Kidney (tissue), 14 donors: Measurements from ENCODE around the gene STMP1. TPM values are rescaled to one million over a fixed set of nuclear protein-coding genes. Genes with fewer than 3 reads are reported as not detected.

ENCODE experiments used
- DNase-seq, 5 donors: peaks; one replicate each; pipeline ENCODE4 v3.0.0-alpha.2; 2013 to 2020
- FAIRE-seq: peaks from 2 replicates; lab custom pipeline; 2012; peaks lifted over from hg19 to GRCh38; lab: Jason Lieb, UNC
- H3K27ac ChIP-seq, 2 donors: one replicate each; pipeline ENCODE4 v1.7.0; 2013; ENCODE audit warnings: low read depth in 2 of 2, low read length in 2 of 2, inconsistent platforms in 1 of 2
- H3K27me3 ChIP-seq: one replicate; pipeline ENCODE4 v1.7.1; 2013; ENCODE audit warnings: low read length, inconsistent platforms; ENCODE audit not compliant: control insufficient read depth, insufficient read depth
- H3K36me3 ChIP-seq, 3 donors: one replicate each; pipeline versions ENCODE4 v1.7.0 to v1.7.1; 2013; ENCODE audit warnings: low read length in 3 of 3, control low read depth in 1 of 3, inconsistent platforms in 1 of 3; ENCODE audit not compliant: insufficient read depth in 3 of 3, control insufficient read depth in 2 of 3
- H3K4me1 ChIP-seq, 3 donors: one replicate each; pipeline versions ENCODE4 v1.7.0 to v1.7.1; 2013; ENCODE audit warnings: low read length in 3 of 3, inconsistent platforms in 1 of 3, low read depth in 1 of 3; ENCODE audit not compliant: control insufficient read depth in 2 of 3, insufficient read depth in 2 of 3
- H3K4me3 ChIP-seq, 3 donors: one replicate each; pipeline versions ENCODE4 v1.7.0 to v1.8.1; 2013; ENCODE audit warnings: low read length in 3 of 3, control low read depth in 1 of 3, inconsistent platforms in 1 of 3
- H3K9ac ChIP-seq, 3 donors: one replicate each; pipeline versions ENCODE4 v1.7.0 to v1.7.1; 2013; ENCODE audit warnings: low read length in 3 of 3, control low read depth in 1 of 3, inconsistent platforms in 1 of 3
- H3K9me3 ChIP-seq, 3 donors: one replicate each; pipeline versions ENCODE4 v1.7.0 to v1.7.1; 2013; ENCODE audit warnings: low read length in 3 of 3, control low read depth in 1 of 3, inconsistent platforms in 1 of 3; ENCODE audit not compliant: control insufficient read depth in 2 of 3, insufficient read depth in 1 of 3
- CTCF ChIP-seq: IDR thresholded peaks from 3 replicates; pipeline ENCODE4 v1.5.1; 2012; ENCODE audit warnings: mild to moderate bottlenecking, moderate library complexity, borderline replicate concordance; ENCODE audit not compliant: insufficient read depth; ENCODE audit errors: extremely low read depth
- intact Hi-C: fragments of 100-400 bp; cut with DNase I; formaldehyde crosslinking; loops from one replicate; pipeline ENCODE4 v1.11.1; 2022
- polyA plus RNA-seq: library from polyadenylated mRNA; stranded (reverse); fragments of 350-450 nt; fragmentation: Illumina TruSeq; extraction: RNeasy Lipid Tissue Mini Kit (QIAGEN cat#74804); gene quantifications from one replicate; pipeline ENCODE4 v1.2.3, GENCODE V29; 2014; ENCODE audit warnings: low read depth, low replicate concordance; ENCODE audit not compliant: insufficient read depth
- total RNA-seq: library from RNA; stranded (reverse); fragmentation: NEBNext Ultra II Directional; extraction: Animal tissue kit (Norgen Biotek cat#: 25700); gene quantifications from one replicate; pipeline ENCODE4 v1.2.1, GENCODE V29; 2021
- donor health status: control.
- donor health status: control.
- donor health status: control.
- donor health status: control.
- donor health status: control.
- donor health status: DM: yes; HTN: yes; CAD: no.
- donor health status: Normal renal cell carcinoma (clear cell type).

STMP1 gene
- total and polyA plus RNA-seq, 2 donors from 2014 or later, result 35.8 to 40.8 TPM

DNA sequence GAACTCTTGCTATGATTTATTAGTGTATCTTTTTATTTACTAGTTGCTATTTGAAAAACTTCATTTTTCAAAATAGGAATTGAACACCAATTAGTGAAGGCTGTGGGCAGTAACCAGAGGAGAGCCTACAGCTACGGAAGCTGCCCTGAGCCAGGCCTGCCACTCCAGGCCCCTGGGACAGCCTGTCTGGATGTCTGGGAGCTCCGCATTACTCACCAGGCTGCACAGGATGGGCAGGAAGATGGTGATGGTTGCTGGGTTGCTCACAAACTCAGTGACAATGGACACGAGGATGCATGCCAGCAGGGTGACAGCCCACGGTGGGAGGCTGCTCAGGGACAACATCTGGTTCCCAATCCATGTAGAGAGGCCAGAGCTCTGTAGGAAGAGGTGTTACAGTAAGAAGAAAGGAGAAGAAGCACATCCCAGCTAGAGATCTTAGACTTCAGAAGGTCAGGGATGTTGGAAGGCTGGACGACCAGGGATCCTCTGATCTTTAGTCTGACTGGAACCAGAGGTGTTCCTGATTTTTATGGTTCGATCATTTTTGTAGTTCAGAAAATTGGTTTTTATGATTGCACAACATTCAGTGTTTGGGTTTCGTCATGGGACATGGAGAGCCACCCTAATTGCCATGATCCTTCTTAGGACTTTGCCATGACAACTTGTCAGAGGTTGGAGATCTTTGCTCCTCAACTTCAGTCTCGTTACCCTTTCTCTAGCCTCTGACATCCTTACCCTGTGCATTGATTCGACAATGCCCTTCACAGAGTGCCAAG lies 23.2 kb downstream of the STMP1 start:
- H3K4me1 ChIP-seq, result peaks cover 0 to 6% (median 0%) of the 10 kb centered on the region in 3 donors
- H3K27me3 ChIP-seq, result no peaks in the 10 kb centered on the region
- no peak overlapping the region for H3K9ac ChIP-seq
- H3K9me3 ChIP-seq, result no peaks in the 10 kb centered on the region
- FAIRE-seq (no peak), DNase-seq (no peak)
- TF ChIP-seq CTCF, result no peak
- intact Hi-C loops, result no loop called here
- H3K36me3 ChIP-seq, result peaks cover 0 to 5% (median 0%) of the 10 kb centered on the region in 3 donors
- no peak overlapping the region for H3K4me3 ChIP-seq
- no peak overlapping the region for H3K27ac ChIP-seq

GRCh38 chr7:135687466-135687865 lies 25.2 kb downstream of the STMP1 start:
- intact Hi-C loops, result no loop called here
- no peak overlapping the region for H3K4me3 ChIP-seq
- H3K9ac ChIP-seq, result no peak overlapping the region
- no peak overlapping the region for H3K27ac ChIP-seq
- DNase-seq, result peak in 2 of 5 donors; percentile 21 to 42
- no peak for FAIRE-seq
- no peaks in the 10 kb centered on the region for H3K27me3 ChIP-seq
- no peaks in the 10 kb centered on the region for H3K9me3 ChIP-seq
- peaks cover 0 to 6% (median 0%) of the 10 kb centered on the region in 3 donors for H3K4me1 ChIP-seq
- H3K36me3 ChIP-seq, result peaks cover 0 to 7% (median 0%) of the 10 kb centered on the region in 3 donors
- no peak for TF ChIP-seq CTCF

DNA sequence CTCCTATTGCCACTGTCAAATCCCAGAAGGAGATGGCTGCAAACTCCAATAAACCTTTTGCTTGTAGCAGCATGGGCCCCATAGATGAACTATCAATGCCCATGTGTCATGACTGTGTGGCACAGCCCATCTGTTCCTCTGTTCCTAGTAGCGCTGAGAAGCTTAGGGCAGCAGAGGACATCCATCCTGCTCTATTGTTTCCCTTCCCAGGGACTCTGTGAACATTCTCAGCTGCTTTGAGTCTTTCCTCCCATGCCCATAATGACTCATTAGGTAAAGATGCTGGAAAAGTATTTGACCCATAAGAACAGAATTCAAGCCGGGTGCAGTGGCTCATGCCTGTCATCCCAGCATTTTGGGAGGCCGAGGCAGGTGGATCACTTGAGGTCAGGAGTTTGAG lies 28.3 kb downstream of the STMP1 start:
- peaks cover 0 to 7% (median 0%) of the 10 kb centered on the region in 3 donors for H3K36me3 ChIP-seq
- no peak for FAIRE-seq
- no peak overlapping the region for H3K4me3 ChIP-seq
- no peak for TF ChIP-seq CTCF
- DNase-seq, result no peak
- intact Hi-C loops, result no loop called here
- H3K4me1 ChIP-seq, result no peaks in the 10 kb centered on the region
- no peaks in the 10 kb centered on the region for H3K27me3 ChIP-seq
- no peak overlapping the region for H3K9ac ChIP-seq
- H3K9me3 ChIP-seq, result no peaks in the 10 kb centered on the region
- no peak overlapping the region for H3K27ac ChIP-seq
